Endothelial cell of umbilical vein (primary cell): ENCODE measurements around the gene ANKS1B. TPM values are rescaled to one million over a fixed set of nuclear protein-coding genes. Genes with fewer than 3 reads are reported as not detected.

Experiments
- BruUV-seq: library from RNA; stranded (reverse); fragments of 400-500 nt; replicated peaks from 2 replicates; lab custom pipeline; 2021; lab: Mats Ljungman, UMichigan
- CTCF ChIA-PET: fragments of 300-600, 350-600 bp; sonication (Branson Sonifier 250); formaldehyde crosslinking; loops from one replicate; lab custom pipeline; 2021; ENCODE audit warnings: antibody characterized with exemption, inconsistent platforms; lab: Charles Lee
- POLR2A ChIA-PET: fragments of 300-600, 350-600 bp; sonication (Branson Sonifier 250); formaldehyde crosslinking; loops from one replicate; lab custom pipeline; 2021; ENCODE audit warnings: antibody characterized with exemption, inconsistent platforms; lab: Charles Lee
- DNase-seq: peaks from one replicate; pipeline ENCODE4 v3.0.0-alpha.2; 2011; ENCODE audit warnings: low read depth, low spot score
- FAIRE-seq: peaks from 2 replicates; lab custom pipeline; 2011; peaks lifted over from hg19 to GRCh38; lab: Jason Lieb, UNC
- H2AFZ ChIP-seq: 2 replicates; pipeline ENCODE4 v1.6.0; 2012; ENCODE audit warnings: low read depth, low read length, control low read depth, inconsistent platforms
- H3K27ac ChIP-seq: 2 replicates; pipeline ENCODE4 v1.5.1; 2011; ENCODE audit warnings: low read depth, mild to moderate bottlenecking, control low read depth, low read length, moderate library complexity; ENCODE audit not compliant: insufficient read depth
- H3K27me3 ChIP-seq, 2 experiments: 2 replicates each; pipeline versions ENCODE4 v1.6.0 to v1.6.1; 2011; ENCODE audit warnings: low read length in 2 of 2, mixed read lengths in 1 of 2; ENCODE audit not compliant: control insufficient read depth in 2 of 2, insufficient read depth in 2 of 2
- H3K36me3 ChIP-seq, 2 experiments: 2 replicates in 1 of 2; 3 replicates in 1 of 2; pipeline ENCODE4 v1.5.1; 2011; ENCODE audit warnings: low read length in 2 of 2, mild to moderate bottlenecking in 1 of 2, moderate library complexity in 1 of 2; ENCODE audit not compliant: control insufficient read depth in 2 of 2, insufficient read depth in 2 of 2; ENCODE audit errors: extremely low read depth in 1 of 2
- H3K4me1 ChIP-seq: 3 replicates; pipeline ENCODE4 v1.5.1; 2011; ENCODE audit warnings: mild to moderate bottlenecking, low read length; ENCODE audit not compliant: control insufficient read depth, insufficient read depth; ENCODE audit errors: extremely low read depth
- H3K4me2 ChIP-seq: 2 replicates; pipeline ENCODE4 v1.6.1; 2011; ENCODE audit warnings: low read length, control low read depth, mixed read lengths; ENCODE audit not compliant: insufficient read depth
- H3K4me3 ChIP-seq, 3 experiments: fragments of 200-600 bp in 1 of 3; sonication (generic), shearing (Covaris generic) in 1 of 3; replicated peaks in 1 of 3; 2 replicates each; pipeline ENCODE4 v1.5.1; 2011 to 2016; ENCODE audit warnings: control low read depth in 3 of 3, low read length in 3 of 3, mild to moderate bottlenecking in 2 of 3, inconsistent platforms in 1 of 3, low read depth in 1 of 3, moderate library complexity in 1 of 3; ENCODE audit not compliant: insufficient read depth in 1 of 3
- H3K79me2 ChIP-seq: 2 replicates; pipeline ENCODE4 v1.6.0; 2012; ENCODE audit warnings: low read length, inconsistent platforms; ENCODE audit not compliant: control insufficient read depth, insufficient read depth
- H3K9ac ChIP-seq: replicated peaks from 2 replicates; pipeline ENCODE3; 2011; ENCODE audit warnings: low read length, control low read depth; ENCODE audit not compliant: insufficient read depth; ENCODE audit errors: extremely low read depth
- H3K9me1 ChIP-seq: replicated peaks from 3 replicates; pipeline ENCODE4 v1.6.0; 2011; ENCODE audit warnings: mild to moderate bottlenecking, low read length; ENCODE audit not compliant: control insufficient read depth, insufficient read depth; ENCODE audit errors: extremely low read depth
- H3K9me3 ChIP-seq: replicated peaks from 2 replicates; pipeline ENCODE4 v1.5.1; 2012; ENCODE audit warnings: low read length, inconsistent platforms; ENCODE audit not compliant: control insufficient read depth, insufficient read depth
- H4K20me1 ChIP-seq: replicated peaks from 2 replicates; pipeline ENCODE3; 2011; ENCODE audit warnings: mild to moderate bottlenecking, low read length; ENCODE audit not compliant: control insufficient read depth, insufficient read depth; ENCODE audit errors: extremely low read depth
- EZH2 ChIP-seq: IDR thresholded peaks from 2 replicates; pipeline ENCODE4 v1.6.1; 2012; ENCODE audit warnings: borderline replicate concordance, low read depth, mild to moderate bottlenecking, moderate library complexity, low read length, inconsistent platforms; ENCODE audit not compliant: severe bottlenecking
- FOS ChIP-seq: IDR thresholded peaks from 2 replicates; pipeline ENCODE4 v1.6.1; 2011; ENCODE audit warnings: mild to moderate bottlenecking, low read length, moderate library complexity, borderline replicate concordance; ENCODE audit not compliant: insufficient read depth
- GATA2 ChIP-seq: IDR thresholded peaks from 2 replicates; pipeline ENCODE4 v1.7.0; 2011; ENCODE audit warnings: low read depth, mild to moderate bottlenecking, moderate library complexity, mixed read lengths, low read length; ENCODE audit not compliant: insufficient read length, insufficient read depth
- JUN ChIP-seq: IDR thresholded peaks from 2 replicates; pipeline ENCODE4 v1.6.1; 2011; ENCODE audit warnings: borderline replicate concordance, low read depth; ENCODE audit not compliant: insufficient read length, insufficient read depth
- MYC ChIP-seq: IDR thresholded peaks from one replicate; pipeline ENCODE4 v1.6.1; 2011; ENCODE audit warnings: mild to moderate bottlenecking, low read depth, low read length
- POLR2A ChIP-seq: IDR thresholded peaks from 2 replicates; pipeline ENCODE4 v1.6.1; 2012; ENCODE audit warnings: low read depth, mild to moderate bottlenecking, control low read depth, low read length
- POLR2AphosphoS5 ChIP-seq: IDR thresholded peaks from 2 replicates; pipeline ENCODE4 v1.6.1; 2012; ENCODE audit warnings: low read depth, mild to moderate bottlenecking, control low read depth, low read length, moderate library complexity; ENCODE audit not compliant: insufficient read depth
- dilution Hi-C: fragments of 300-500 bp; cut with MboI; formaldehyde crosslinking; loops from one replicate; pipeline ENCODE4 v1.15.0; 2019; ENCODE audit warnings: low sequenced_read_pairs; ENCODE audit not compliant: extremely low pct_ligation_motif_present
- intact Hi-C: fragments of 100-400 bp; cut with micrococcal nuclease; formaldehyde crosslinking; loops from one replicate; pipeline ENCODE4 v1.10.0; 2022
- polyA plus RNA-seq, 4 experiments: library from polyadenylated mRNA; depleted of rRNA in 3 of 4; stranded (reverse) in 3 of 4; unstranded in 1 of 4; fragments of >200 nt; gene quantifications; 2 replicates each; pipeline versions ENCODE4 v1.2.1 to v1.2.3, GENCODE V29; 2011 to 2012; ENCODE audit warnings: missing spikeins in 1 of 4
- total RNA-seq: library from RNA; stranded (reverse); gene quantifications from 2 replicates; pipeline ENCODE4 v1.2.3, GENCODE V29; 2021
- TF ChIP-seq, protein P1 (sequence below), 2 donors: IDR thresholded peaks; 1 replicate in 1 of 2; 2 replicates in 1 of 2; pipeline ENCODE4 v1.5.1; 2011; ENCODE audit warnings: low read length in 2 of 2, mild to moderate bottlenecking in 2 of 2, moderate library complexity in 2 of 2, control low read depth in 1 of 2, inconsistent platforms in 1 of 2, low read depth in 1 of 2; ENCODE audit not compliant: insufficient read depth in 1 of 2; ENCODE audit errors: extremely low read depth in 1 of 2
- TF ChIP-seq, protein P2 (sequence below): IDR thresholded peaks from 2 replicates; pipeline ENCODE4 v1.6.1; 2011; ENCODE audit not compliant: insufficient read depth, insufficient read length

Gene ANKS1B
- total and polyA plus RNA-seq, 2 donors (not counting 3 experiments of a cell fraction or from before 2014, with no cell fraction given): 0.15 to 0.38 TPM

DNA sequence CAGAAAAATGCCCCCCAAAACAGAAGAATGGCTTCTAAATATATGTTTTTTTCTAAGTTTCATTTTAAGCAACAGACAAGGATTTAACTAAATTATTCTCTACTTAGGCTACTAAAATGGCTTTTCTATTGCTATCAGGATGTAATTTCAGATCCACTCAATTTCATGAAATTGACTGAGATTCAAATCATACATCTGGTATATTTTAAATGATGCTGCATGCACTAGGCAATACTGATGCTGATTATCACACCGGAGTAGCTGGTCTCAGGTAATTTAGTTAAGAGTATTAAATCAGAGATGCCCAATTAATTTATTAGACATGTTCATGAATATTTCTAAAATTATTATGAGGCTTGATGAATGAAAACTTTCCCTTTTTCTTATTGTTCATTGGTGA lies 1188.0 kb downstream of the ANKS1B start:
- no peaks in the 10 kb centered on the region for H4K20me1 ChIP-seq
- DNase-seq: no peak
- no peak overlapping the region for H3K4me2 ChIP-seq
- no peak overlapping the region for H3K4me3 ChIP-seq
- H3K9me1 ChIP-seq: no peaks in the 10 kb centered on the region
- no peak for FAIRE-seq
- H3K4me1 ChIP-seq: no peaks in the 10 kb centered on the region
- no peaks in the 10 kb centered on the region for H3K36me3 ChIP-seq
- CTCF ChIA-PET: interaction anchor here (1.2 kb wide), 1 partner anchor 32 kb away, joined by 3 read pairs; no protein-coding TSS in a partner anchor
- H3K27me3 ChIP-seq: peaks cover 1 to 6% of the 10 kb centered on the region in 2 experiments
- no TSS peak for BruUV-seq
- TF ChIP-seq FOS: no peak
- TF ChIP-seq JUN: no peak
- TF ChIP-seq GATA2: no peak
- TF ChIP-seq, protein P1, sequence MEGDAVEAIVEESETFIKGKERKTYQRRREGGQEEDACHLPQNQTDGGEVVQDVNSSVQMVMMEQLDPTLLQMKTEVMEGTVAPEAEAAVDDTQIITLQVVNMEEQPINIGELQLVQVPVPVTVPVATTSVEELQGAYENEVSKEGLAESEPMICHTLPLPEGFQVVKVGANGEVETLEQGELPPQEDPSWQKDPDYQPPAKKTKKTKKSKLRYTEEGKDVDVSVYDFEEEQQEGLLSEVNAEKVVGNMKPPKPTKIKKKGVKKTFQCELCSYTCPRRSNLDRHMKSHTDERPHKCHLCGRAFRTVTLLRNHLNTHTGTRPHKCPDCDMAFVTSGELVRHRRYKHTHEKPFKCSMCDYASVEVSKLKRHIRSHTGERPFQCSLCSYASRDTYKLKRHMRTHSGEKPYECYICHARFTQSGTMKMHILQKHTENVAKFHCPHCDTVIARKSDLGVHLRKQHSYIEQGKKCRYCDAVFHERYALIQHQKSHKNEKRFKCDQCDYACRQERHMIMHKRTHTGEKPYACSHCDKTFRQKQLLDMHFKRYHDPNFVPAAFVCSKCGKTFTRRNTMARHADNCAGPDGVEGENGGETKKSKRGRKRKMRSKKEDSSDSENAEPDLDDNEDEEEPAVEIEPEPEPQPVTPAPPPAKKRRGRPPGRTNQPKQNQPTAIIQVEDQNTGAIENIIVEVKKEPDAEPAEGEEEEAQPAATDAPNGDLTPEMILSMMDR (IDR thresholded peaks at IDR 0.05; ENCODE audit: extremely low read depth in 1 of 2, insufficient read depth in 1 of 2, low read depth in 1 of 2, low read length in 2 of 2): no peak
- TF ChIP-seq EZH2: no peak
- TF ChIP-seq MYC: no peak
- TF ChIP-seq, protein P2, sequence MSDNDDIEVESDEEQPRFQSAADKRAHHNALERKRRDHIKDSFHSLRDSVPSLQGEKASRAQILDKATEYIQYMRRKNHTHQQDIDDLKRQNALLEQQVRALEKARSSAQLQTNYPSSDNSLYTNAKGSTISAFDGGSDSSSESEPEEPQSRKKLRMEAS: no peak
- TF ChIP-seq POLR2A: no peak
- TF ChIP-seq POLR2AphosphoS5: no peak
- POLR2A ChIA-PET: no interaction called here
- no peaks in the 10 kb centered on the region for H3K79me2 ChIP-seq
- H3K27ac ChIP-seq: no peak overlapping the region
- dilution Hi-C loops: no loop called here
- intact Hi-C loops: no loop called here
- no peaks in the 10 kb centered on the region for H3K9me3 ChIP-seq
- no peak overlapping the region for H3K9ac ChIP-seq
- H2AFZ ChIP-seq: no peak overlapping the region
